DOHH2 (cell line): ENCODE data around the gene ANKRD16.

ENCODE experiments used
- CTCF ChIP-seq: fragments of 200-600 bp; sonication (generic); IDR thresholded peaks from one replicate; pipeline ENCODE4 v1.5.1; 2014; ENCODE audit warnings: antibody characterized with exemption, mild to moderate bottlenecking, low read depth, low read length; ENCODE audit not compliant: poor library complexity, severe bottlenecking
- EZH2phosphoT487 ChIP-seq: fragments of 200-600 bp; sonication (generic); IDR thresholded peaks from 2 replicates; pipeline ENCODE4 v1.6.1; 2017; ENCODE audit warnings: borderline replicate concordance, mild to moderate bottlenecking, antibody characterized with exemption, low read length, moderate library complexity, mixed read lengths

DNA sequence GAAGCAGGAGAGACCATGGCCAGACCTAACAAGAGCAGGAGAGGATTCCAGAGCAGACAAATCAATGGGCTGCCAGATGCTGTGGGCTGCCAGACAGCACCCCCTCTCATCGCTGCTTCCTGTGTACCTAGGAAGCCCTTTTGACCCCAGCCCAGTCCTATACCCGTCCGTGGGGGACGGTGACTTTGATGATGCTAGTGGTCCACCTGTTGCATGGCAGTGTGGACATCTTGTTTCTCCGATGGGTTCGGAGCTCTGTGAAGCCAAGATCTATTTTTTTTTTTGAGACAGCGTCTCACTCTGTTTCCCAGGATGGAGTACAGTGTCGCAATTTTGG, 58.3 kb downstream of the ANKRD16 start:
- TF ChIP-seq CTCF (no peak), EZH2phosphoT487 (no peak)
